ENCODE results near the gene PTH2.

- TF ChIP-seq CTCF (IDR thresholded peaks at IDR 0.05): no peak
- TF ChIP-seq POLR2AphosphoS5 (IDR thresholded peaks at IDR 0.05): no peak
- TF ChIP-seq POLR2A (IDR thresholded peaks at IDR 0.05): no peak
Measured at GRCh38 chr19:49393881-49394280, 29.4 kb downstream of the PTH2 start.

Measured in prostate gland (tissue), 2 donors.